Measurements from ENCODE around the gene ZNF215. TPM values are rescaled to one million over a fixed set of nuclear protein-coding genes. Genes with fewer than 3 reads are reported as not detected.

Gene ZNF215
- total and polyA plus RNA-seq, 2 of the 8 experiments (the other 6 are each of a cell fraction or from before 2014, with no cell fraction given), result 6.4 to 17.9 TPM

- TF ChIP-seq CTCF (IDR thresholded peaks at IDR 0.05; ENCODE audit: control extremely low read depth in 1 of 3, insufficient read depth in 1 of 3, low read depth in 1 of 3, low read length in 3 of 3), result no peak
- TF ChIP-seq RNF2 (IDR thresholded peaks at IDR 0.05; ENCODE audit: borderline replicate concordance, low read depth, low read length, missing control alignments, poor library complexity, severe bottlenecking), result no peak
- no peak for TF ChIP-seq E2F6 (IDR thresholded peaks at IDR 0.05)
- no peak for TF ChIP-seq KDM1A (IDR thresholded peaks at IDR 0.05; ENCODE audit: borderline replicate concordance, low read length)
- TF ChIP-seq CTBP2 (IDR thresholded peaks at IDR 0.05; ENCODE audit: borderline replicate concordance, insufficient read depth, insufficient read length, low read length), result no peak
Observed at GRCh38 chr11:6992026-6992425, 65.8 kb downstream of the ZNF215 start (continued).

Measured in H1 (cell line).